Measurements from ENCODE around the gene LRRC3.

Gene LRRC3

DNA sequence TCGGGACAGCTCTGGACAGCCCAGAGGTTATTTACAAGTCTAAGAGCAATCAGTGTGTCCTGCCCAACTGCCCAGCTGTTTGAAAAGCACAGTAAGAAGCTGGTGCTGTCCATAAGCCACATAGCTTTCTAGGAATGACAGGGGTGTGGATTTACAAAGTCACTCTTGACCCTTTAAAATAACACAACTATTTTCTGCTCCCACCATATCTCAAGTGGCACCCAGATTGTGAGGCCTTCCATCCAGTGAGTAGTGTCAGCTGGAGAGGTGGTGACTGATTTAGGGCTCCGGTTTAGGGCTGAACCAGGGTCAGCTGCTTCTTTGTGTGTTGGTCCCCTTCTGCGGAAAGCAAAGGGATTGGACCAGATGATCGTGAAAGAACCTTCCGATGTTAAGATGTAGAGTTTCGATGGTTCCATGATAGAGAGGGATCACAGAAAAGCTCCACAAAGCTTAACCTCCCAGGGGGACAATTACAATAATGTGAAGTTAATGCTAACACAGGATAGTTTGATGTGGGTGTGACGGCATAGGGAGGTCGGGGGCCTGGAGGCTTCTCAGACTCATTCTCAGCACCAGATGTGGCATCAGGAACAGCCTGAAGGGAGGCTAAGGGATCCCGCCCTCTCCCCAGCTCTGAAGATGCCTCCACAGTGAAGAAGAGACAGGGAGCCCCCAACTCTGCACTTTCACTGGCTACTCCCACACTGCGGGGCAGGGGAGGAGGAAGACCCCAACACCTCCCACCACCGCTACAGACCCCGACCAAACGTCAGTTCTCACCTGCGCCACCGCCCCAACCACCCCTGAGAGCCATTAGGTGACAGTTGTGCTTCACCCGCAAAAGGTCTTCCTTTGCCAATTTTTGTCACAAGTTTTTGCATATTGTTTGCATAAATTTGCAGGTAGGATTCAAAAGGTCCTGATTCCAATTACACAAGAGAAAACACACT lies 40.6 kb downstream of the LRRC3 start:
- no peak overlapping the region for H3K4me3 ChIP-seq (ENCODE audit: low read depth, low read length)
- H3K27me3 ChIP-seq (ENCODE audit: control insufficient read depth, insufficient read depth, low read length), result no peaks in the 10 kb centered on the region
- no peak overlapping the region for H2AFZ ChIP-seq
- H3K4me1 ChIP-seq, result no peaks in the 10 kb centered on the region
- no peak overlapping the region for H3K9ac ChIP-seq
- H3K79me2 ChIP-seq, result no peaks in the 10 kb centered on the region
- TF ChIP-seq, protein P1, sequence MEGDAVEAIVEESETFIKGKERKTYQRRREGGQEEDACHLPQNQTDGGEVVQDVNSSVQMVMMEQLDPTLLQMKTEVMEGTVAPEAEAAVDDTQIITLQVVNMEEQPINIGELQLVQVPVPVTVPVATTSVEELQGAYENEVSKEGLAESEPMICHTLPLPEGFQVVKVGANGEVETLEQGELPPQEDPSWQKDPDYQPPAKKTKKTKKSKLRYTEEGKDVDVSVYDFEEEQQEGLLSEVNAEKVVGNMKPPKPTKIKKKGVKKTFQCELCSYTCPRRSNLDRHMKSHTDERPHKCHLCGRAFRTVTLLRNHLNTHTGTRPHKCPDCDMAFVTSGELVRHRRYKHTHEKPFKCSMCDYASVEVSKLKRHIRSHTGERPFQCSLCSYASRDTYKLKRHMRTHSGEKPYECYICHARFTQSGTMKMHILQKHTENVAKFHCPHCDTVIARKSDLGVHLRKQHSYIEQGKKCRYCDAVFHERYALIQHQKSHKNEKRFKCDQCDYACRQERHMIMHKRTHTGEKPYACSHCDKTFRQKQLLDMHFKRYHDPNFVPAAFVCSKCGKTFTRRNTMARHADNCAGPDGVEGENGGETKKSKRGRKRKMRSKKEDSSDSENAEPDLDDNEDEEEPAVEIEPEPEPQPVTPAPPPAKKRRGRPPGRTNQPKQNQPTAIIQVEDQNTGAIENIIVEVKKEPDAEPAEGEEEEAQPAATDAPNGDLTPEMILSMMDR (IDR thresholded peaks at IDR 0.05), result no peak
- H3K27ac ChIP-seq, result no peak overlapping the region
- no peaks in the 10 kb centered on the region for H3K9me3 ChIP-seq (ENCODE audit: control insufficient read depth, low read length)
- no peaks in the 10 kb centered on the region for H3K36me3 ChIP-seq (ENCODE audit: control insufficient read depth, insufficient read depth, low read length)
- H3K4me2 ChIP-seq (ENCODE audit: low read length), result no peak overlapping the region

DNA sequence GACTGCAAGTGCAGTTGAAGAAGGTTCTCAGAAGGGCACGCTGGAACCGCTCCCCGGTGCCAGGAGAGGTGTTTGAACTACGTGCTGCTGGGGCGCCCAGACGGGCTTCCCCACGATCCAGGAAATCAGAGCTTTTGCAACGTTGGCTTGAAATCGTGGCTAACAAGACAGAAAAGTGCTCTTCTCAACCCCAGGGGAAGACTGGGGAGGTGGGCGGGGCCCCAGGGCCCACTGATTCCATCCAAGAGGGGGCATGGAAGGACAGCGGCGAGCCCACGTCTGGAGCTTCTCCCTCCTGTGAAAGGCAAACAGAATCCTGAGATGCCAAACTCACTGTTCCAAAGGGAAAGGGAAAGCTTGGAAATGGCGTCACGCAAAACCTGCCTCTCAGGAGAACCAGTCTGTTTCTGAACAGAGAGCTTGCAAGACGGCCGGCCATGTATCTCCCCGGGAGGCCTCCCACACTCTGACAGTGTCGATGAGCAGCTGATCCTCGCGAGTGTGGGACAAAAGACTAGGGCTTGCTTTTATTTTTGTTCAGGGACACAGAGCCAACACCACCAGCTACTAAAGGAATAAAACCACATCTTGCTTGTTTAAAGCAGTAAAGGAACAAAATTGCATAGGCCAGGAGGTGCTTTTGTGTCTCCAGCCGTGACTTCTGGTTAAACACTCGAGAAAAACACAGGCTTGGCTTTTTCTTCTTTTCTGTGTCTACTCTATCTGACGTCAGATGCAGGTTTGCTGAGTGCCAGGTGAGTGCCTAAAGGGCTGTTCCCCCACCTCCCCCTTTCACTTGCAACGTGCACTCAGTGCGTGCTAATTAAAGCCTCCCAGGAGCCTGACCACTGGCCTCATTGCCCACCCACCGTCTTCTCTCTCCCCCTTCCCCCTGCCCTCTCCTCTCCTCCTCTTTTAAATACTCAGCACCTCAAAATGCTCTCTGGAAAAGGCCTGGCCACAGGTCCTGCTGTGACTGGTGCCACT lies 41.5 kb downstream of the LRRC3 start:
- no peaks in the 10 kb centered on the region for H3K36me3 ChIP-seq (ENCODE audit: control insufficient read depth, insufficient read depth, low read length)
- H3K27ac ChIP-seq, result no peak overlapping the region
- H3K4me1 ChIP-seq, result no peaks in the 10 kb centered on the region
- no peak overlapping the region for H3K4me3 ChIP-seq (ENCODE audit: low read depth, low read length)
- H3K9me3 ChIP-seq (ENCODE audit: control insufficient read depth, low read length), result no peaks in the 10 kb centered on the region
- no peaks in the 10 kb centered on the region for H3K27me3 ChIP-seq (ENCODE audit: control insufficient read depth, insufficient read depth, low read length)
- TF ChIP-seq, protein P1 (IDR thresholded peaks at IDR 0.05), result no peak
- no peak overlapping the region for H3K4me2 ChIP-seq (ENCODE audit: low read length)
- H3K79me2 ChIP-seq, result no peaks in the 10 kb centered on the region
- H3K9ac ChIP-seq, result no peak overlapping the region
- no peak overlapping the region for H2AFZ ChIP-seq

DNA sequence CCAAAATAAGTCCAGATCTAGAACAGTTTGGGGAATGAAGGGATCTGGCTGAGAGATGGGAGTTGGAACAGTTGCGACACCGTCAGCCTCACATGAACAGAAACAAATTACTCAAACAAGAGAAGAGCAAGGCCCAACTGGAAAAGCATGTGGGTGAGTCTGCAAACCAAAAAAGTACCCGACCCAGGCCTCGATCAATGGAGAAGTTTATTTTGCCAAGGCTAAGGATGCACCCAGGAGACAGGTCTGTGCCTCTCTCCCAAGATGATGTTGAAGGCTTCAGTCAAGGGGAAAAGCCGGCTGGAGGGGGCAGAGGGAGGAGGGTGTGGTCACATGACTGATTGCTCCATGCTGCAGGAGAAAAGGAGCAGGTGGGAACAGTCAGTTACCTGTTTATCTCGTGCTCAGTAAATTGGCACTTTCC lies 42.4 kb downstream of the LRRC3 start:
- Histone ChIP-seq H3K4me3 (ENCODE audit: low read depth, low read length) (no peak overlapping the region), H2AFZ (no peak overlapping the region), H3K4me2 (ENCODE audit: low read length) (no peak overlapping the region), H3K9me3 (ENCODE audit: control insufficient read depth, low read length) (no peaks in the 10 kb centered on the region), H3K79me2 (no peaks in the 10 kb centered on the region), H3K36me3 (ENCODE audit: control insufficient read depth, insufficient read depth, low read length) (no peaks in the 10 kb centered on the region), H3K4me1 (no peaks in the 10 kb centered on the region), H3K9ac (no peak overlapping the region), H3K27me3 (ENCODE audit: control insufficient read depth, insufficient read depth, low read length) (no peaks in the 10 kb centered on the region), H3K27ac (no peak overlapping the region)
- TF ChIP-seq, protein P1 (IDR thresholded peaks at IDR 0.05), result no peak

DNA sequence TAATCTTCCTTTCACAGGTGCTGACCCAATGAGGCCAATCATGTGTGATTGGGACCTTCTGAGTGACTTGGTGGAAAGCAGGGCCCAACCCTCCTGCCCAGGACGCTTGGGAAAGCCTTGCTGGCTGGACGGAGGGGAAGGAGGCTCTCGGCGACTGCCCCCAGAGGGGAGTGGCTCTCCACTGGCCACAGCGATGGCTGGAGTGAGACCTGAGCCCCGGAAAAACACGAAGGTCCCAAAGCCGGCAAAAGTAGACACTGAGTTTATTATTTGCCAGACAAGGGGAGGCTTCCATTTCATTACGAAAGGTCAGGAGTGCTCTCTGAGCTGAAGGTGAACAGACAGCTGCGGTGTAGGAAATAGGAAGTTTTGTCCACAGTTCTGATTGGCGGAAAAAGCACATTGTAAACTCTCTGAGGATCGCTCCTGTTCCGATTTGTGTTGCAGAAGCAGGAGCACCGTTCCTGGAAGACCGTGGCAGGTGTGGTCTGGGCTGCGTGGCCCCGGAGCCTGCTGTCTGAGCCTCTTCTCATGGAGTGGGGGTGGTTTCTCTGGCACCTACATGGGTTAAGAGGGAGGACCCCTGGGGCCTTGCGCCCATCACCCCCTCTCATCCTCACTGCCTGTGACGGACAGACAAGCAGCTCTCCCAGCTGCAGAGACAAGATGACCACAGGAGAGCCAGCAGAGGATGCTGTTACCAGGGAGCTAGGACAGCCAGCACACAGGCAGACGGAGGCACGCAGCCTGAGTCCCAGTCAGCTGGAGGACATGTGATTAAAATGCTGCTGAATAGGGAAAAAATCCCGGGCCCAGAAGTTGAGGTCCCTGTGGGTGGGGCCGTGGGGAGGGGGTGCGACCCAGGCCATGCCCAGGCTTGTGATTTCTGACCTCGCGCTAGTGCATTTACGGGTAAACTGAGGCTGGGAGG lies 43.2 kb downstream of the LRRC3 start:
- H3K27ac ChIP-seq, result no peak overlapping the region

More for the DNA sequence above, 43.2 kb downstream of the LRRC3 start:
- H3K27me3 ChIP-seq (ENCODE audit: control insufficient read depth, insufficient read depth, low read length), result no peaks in the 10 kb centered on the region
- H3K79me2 ChIP-seq, result no peaks in the 10 kb centered on the region
- no peak overlapping the region for H3K4me3 ChIP-seq (ENCODE audit: low read depth, low read length)
- TF ChIP-seq, protein P1 (IDR thresholded peaks at IDR 0.05), result no peak
- no peak overlapping the region for H2AFZ ChIP-seq
- H3K36me3 ChIP-seq (ENCODE audit: control insufficient read depth, insufficient read depth, low read length), result no peaks in the 10 kb centered on the region
- no peak overlapping the region for H3K4me2 ChIP-seq (ENCODE audit: low read length)
- H3K9me3 ChIP-seq (ENCODE audit: control insufficient read depth, low read length), result no peaks in the 10 kb centered on the region
- no peaks in the 10 kb centered on the region for H3K4me1 ChIP-seq
- H3K9ac ChIP-seq, result no peak overlapping the region

All from parathyroid adenoma (tissue), 2 donors.